Stomach smooth muscle (tissue), 2 donors: ENCODE results near the gene GTF2H2.
"Not testable (repeated sequence)": the region's sequence is repeated elsewhere in the genome, so short reads cannot be mapped to it uniquely, and the experiment has no call there.

Experiments used
- H3K27ac ChIP-seq: one replicate; pipeline ENCODE4 v1.7.0; 2013; ENCODE audit warnings: mild to moderate bottlenecking, low read length, inconsistent platforms
- H3K27me3 ChIP-seq, 2 donors: one replicate each; pipeline ENCODE4 v1.7.0; 2013; ENCODE audit warnings: low read length in 2 of 2; ENCODE audit not compliant: insufficient read depth in 2 of 2, control insufficient read depth in 1 of 2
- H3K36me3 ChIP-seq, 2 donors: one replicate each; pipeline ENCODE4 v1.7.0; 2013; ENCODE audit warnings: low read length in 2 of 2; ENCODE audit not compliant: control insufficient read depth in 2 of 2, insufficient read depth in 2 of 2
- H3K4me1 ChIP-seq: one replicate; pipeline ENCODE4 v1.7.0; 2013; ENCODE audit warnings: low read length; ENCODE audit not compliant: control insufficient read depth, insufficient read depth
- H3K4me3 ChIP-seq, 2 donors: one replicate each; pipeline ENCODE4 v1.7.0; 2013; ENCODE audit warnings: low read length in 2 of 2
- H3K9ac ChIP-seq, 2 donors: one replicate each; pipeline ENCODE4 v1.7.0; 2013; ENCODE audit warnings: low read length in 2 of 2, mild to moderate bottlenecking in 1 of 2
- H3K9me3 ChIP-seq, 2 donors: one replicate each; pipeline ENCODE4 v1.7.0; 2013; ENCODE audit warnings: low read length in 2 of 2; ENCODE audit not compliant: control insufficient read depth in 2 of 2
- donor health status: healthy.
- donor health status: Pancreatic carcinoma.

GTF2H2 gene

DNA sequence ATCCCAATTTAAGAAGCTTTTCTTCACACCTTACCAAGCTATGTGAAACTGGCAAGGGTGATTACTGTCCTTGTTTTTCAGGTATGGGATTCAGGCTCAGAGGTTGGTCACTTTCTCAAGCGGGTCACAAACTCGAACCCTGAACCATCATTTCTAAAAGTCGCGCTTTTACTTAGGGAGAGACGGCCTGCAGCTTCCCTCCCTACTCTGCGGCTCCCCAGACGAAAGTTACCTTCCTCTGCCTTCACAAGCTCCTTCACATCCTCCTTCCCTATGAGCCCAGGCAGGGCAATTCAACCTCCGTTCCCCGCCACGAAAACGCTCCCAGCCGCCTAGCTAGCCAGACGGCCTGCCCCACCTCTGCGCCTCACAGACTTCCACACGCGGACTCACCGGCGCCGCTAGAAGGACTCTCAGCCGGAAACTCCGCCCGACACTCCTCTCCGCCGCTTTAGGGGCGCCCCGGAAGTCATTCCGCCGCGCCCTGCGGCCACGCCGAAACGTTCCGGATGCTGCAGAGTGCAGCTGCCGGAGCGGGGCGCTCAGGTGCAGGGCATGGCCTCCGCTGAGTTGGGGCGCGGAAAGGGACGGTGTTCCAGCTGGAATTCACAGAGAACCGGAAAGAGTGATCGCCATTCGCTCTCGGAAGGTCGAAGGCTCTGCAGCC, at the start of gene GTF2H2:
Gene GTF2H2, minus strand, starts transcription at position 415 of the 667 bp plus-strand sequence. CDS start 4,913 bp downstream, outside the sequence.
- H3K27ac ChIP-seq, H3K36me3 ChIP-seq, H3K9me3 ChIP-seq, H3K9ac ChIP-seq, H3K27me3 ChIP-seq, H3K4me1 ChIP-seq, H3K4me3 ChIP-seq: not testable (repeated sequence)

DNA sequence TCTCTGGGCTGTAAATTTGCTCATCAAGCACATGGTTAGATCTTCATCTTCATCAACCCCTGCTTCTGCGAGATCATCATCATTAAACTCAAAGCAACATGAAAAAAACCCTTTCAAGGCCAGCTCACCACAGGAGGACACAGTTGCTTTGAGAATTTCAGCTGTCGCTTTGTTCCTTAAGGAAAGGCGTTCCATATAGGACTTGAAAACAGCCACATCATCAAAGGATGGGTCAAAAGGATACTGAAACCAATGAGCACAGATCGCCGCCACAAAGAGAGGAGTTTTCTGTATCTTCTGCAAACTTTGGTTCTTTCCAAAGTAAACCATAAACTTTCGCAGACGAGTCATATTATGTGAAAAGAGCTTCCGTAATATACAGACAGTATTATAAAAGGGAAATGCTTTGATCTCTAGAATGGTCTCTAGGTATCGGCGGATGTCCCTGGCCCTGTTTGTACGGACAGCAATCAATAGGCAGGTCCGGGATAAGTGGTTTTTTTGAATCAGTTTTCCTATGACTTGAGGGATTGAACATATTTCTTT, 42.3 kb upstream of the GTF2H2 start:
- H3K9ac ChIP-seq, H3K27ac ChIP-seq, H3K4me3 ChIP-seq, H3K9me3 ChIP-seq, H3K27me3 ChIP-seq, H3K36me3 ChIP-seq, H3K4me1 ChIP-seq: not testable (repeated sequence)

DNA sequence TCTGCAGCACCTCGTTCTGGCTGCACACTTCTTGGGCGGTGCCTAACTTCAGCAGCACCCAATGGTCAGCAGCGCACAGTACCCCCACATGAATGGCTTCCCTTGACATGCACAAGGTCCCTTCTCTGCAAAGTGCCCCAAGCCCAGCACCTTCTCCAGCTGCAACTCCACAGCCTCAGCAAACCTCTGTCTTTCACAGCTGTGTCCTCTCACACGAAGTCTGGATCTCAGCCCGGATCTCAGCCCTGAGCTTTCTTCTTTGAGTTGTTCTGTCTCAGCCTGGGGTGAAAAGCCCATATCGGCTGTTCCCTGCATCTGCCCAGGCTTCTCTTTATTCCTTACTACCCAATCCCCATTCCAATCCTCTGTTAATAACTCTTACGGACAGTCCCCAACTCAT, 32.5 kb upstream of the GTF2H2 start:
- not testable (repeated sequence) for H3K27me3 ChIP-seq, H3K4me3 ChIP-seq, H3K9ac ChIP-seq, H3K36me3 ChIP-seq, H3K4me1 ChIP-seq, H3K27ac ChIP-seq, H3K9me3 ChIP-seq

DNA sequence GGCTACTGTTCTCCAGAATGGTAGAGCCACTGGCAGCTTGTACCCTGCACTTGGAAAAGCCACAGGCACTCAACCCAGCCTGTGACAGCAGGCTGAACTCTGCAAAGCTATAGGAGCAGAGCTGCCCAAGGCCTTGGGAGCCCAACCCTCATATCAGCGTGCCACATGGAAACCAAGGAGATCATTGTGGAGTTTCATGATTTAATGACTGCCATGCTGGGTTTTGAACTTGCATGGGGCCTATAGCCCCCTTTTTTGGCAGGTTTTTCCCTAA, 30.4 kb upstream of the GTF2H2 start:
- H3K4me1 ChIP-seq, H3K27me3 ChIP-seq, H3K9ac ChIP-seq, H3K4me3 ChIP-seq, H3K27ac ChIP-seq, H3K36me3 ChIP-seq, H3K9me3 ChIP-seq: not testable (repeated sequence)

DNA sequence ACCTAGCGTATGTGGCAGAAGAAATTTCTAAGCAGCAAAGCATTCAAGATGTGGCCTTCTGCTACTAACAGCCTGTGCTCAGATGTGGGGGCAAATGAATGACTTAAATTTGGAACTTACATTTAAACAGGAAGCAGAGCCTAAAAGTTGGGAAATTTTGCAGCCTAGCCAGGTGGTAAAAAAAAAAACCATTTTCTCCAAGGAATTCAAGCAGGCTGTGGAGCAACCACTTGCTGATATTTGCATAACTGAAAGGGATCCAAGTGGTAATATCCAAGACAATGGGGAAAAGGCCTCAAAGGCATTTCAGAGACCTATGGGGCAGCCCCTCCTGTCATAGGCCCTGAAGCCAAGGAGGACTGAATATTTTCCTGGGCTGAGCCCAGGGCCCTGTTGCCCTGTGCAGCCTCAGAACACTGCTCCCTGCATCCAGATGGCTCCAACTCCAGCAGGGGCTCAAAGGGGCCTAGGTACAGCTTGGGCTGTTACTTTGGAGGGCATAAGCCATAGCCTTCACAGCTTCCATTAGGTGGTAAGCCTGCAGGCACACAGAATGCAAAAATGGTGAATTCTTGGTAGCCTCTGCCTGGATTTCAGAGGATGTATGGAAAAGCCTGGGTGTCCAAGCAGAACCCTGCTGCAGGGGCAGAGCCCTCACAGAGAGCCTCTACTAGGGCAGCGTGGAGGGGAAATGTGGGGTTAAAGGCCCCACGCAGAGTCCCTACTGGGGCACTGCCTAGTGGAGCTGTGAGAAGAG, 29.9 kb upstream of the GTF2H2 start:
- H3K9ac ChIP-seq, H3K9me3 ChIP-seq, H3K4me1 ChIP-seq, H3K27me3 ChIP-seq, H3K4me3 ChIP-seq, H3K27ac ChIP-seq, H3K36me3 ChIP-seq: not testable (repeated sequence)

DNA sequence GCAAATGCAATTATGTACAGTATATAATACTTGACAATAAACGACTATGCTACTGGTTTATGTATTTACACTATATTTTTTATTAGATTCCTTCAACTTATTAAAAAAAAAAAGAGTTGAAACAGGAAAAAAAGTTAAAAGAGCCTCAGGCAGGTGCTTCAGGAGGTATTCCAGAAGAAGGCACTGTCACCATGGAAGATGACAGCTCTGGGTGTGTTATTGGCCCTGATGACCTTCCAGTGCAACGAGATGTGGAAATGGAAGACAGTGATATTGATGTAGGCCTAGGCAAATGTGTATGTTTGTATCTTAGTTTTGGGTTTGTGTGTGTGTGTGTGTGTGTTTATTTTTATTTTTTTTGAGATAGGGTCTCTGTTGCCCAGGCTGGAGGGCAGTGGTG, 22.3 kb upstream of the GTF2H2 start:
- H3K4me1 ChIP-seq, H3K27ac ChIP-seq, H3K4me3 ChIP-seq, H3K27me3 ChIP-seq, H3K9me3 ChIP-seq, H3K9ac ChIP-seq, H3K36me3 ChIP-seq: not testable (repeated sequence)

DNA sequence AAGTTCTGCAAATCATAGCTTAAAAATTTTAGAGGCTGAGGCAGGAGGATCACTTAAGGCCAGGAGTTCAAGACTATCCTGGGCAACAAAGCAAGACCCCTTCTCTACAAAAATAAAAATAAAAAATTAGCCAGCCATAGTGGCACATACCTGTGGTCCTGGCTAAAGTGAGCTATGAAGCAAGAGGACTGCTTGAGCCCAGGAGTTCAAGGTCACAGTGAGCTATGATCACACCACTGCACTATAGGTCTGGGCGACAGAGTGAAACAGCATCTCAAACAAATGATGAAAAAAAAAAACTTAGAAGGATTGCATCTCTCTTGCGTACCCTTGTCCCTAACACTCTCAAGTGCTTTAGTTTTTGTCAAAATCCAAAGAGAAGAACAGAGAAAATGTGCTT, 21.3 kb upstream of the GTF2H2 start:
- H3K36me3 ChIP-seq, H3K4me3 ChIP-seq, H3K9ac ChIP-seq, H3K9me3 ChIP-seq, H3K27ac ChIP-seq, H3K4me1 ChIP-seq, H3K27me3 ChIP-seq: not testable (repeated sequence)

DNA sequence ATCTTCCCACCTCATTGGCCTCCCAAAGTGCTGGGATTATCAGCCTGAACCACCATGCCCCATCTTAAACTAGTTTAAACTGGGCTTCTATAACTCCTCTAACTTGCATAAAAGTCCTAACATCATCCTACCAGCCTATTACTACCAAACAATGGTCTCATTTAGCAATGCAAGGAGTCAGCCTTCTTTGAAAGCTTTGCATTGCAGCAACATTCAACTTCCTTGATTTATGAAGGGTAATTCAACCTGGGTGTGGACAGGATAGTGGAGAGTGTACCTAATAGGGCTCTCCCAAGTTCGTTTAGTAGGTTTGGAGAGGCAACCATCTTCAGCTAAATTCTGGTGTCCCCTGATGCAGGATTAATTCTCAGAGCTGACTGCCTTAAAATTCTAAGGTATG, 18.7 kb upstream of the GTF2H2 start:
- H3K36me3 ChIP-seq, H3K9ac ChIP-seq, H3K9me3 ChIP-seq, H3K27me3 ChIP-seq, H3K4me3 ChIP-seq, H3K4me1 ChIP-seq, H3K27ac ChIP-seq: not testable (repeated sequence)

DNA sequence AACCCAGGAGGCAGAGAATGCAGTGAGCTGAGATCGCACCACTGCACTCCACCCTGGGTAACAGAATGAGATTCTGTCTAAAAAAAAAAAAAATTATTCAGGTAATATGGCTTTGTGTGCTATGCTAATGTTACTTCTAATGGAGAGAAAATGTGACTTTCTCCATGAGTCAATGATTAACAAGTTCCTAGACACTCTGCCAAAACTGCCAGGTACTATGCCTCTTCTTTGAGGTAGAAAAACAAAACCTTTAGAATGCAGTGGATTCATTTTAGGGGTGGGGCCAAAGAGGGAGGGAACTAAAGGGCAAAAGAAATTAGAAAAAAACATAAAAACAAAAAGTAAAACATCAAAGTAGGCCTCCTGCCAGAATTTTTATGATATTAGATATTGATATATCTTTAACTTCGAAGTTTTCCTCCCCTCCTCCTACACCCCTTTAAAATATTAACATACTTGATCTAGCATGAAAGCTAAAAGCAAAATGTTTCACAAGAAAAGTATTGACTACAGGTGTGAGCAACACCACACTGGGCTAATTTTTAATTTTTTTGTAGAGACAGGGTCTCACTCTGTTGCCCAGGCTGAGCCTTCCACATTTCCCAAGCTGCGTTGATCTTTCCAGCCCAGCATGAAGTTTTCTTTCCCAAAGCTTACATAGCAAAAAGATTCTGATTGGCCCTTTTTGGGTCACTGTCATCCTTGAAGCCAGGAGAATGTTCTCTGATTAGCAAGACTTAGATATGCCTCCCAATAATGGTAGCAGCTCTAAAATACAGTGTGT, 17.0 kb upstream of the GTF2H2 start:
- not testable (repeated sequence) for H3K9me3 ChIP-seq, H3K27me3 ChIP-seq, H3K9ac ChIP-seq, H3K4me1 ChIP-seq, H3K27ac ChIP-seq, H3K4me3 ChIP-seq, H3K36me3 ChIP-seq

DNA sequence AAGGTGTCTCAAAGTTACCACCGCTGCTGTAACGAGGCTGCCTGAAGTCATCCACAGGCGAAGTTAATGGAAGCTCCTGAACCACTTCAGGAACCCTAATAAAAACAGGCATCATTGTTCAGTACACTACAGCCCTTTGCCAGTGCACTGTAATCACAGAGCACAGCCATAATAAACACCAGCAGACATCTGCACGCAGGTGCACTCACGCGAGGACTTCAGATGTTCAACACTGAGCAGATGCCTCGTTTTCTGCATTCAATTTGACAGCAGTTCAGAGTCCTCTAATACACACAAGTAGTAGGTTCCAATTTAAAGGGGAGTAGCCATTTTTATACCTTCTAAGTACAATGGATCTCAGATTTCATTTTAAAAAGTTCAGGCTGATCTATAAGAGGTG, 15.4 kb upstream of the GTF2H2 start:
- H3K4me3 ChIP-seq, H3K9me3 ChIP-seq, H3K27me3 ChIP-seq, H3K27ac ChIP-seq, H3K9ac ChIP-seq, H3K36me3 ChIP-seq, H3K4me1 ChIP-seq: not testable (repeated sequence)

DNA sequence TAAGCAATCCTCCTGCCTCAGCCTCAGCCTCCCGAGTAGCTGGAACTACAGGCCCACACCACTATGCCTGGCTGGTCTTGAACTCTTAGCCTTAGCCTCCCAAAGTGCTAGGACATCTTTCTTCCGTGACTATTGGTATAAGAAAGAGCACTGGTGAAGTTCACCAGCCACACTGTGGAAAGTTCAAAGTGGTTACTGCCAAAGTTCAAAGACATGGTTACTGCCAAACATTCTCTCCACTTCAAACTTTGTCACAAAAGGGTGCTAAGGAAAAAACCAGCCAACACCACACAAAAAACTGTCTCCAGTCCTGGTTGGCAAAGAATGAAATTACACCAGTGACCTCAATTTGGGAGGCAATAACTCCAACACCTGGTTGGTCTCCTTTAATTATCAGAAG, 14.9 kb upstream of the GTF2H2 start:
- H3K9me3 ChIP-seq, H3K27ac ChIP-seq, H3K4me1 ChIP-seq, H3K9ac ChIP-seq, H3K4me3 ChIP-seq, H3K36me3 ChIP-seq, H3K27me3 ChIP-seq: not testable (repeated sequence)
